IPS-15b (cell line): ENCODE data around the gene OGG1.
A peak's percentile ranks its signal among the peaks of the same experiment; 100 is the strongest.

Experiments
- H3K27me3 ChIP-seq: one replicate; pipeline ENCODE4 v1.6.1; 2013; ENCODE audit warnings: low read length; ENCODE audit not compliant: control insufficient read depth, insufficient read depth
- H3K36me3 ChIP-seq: one replicate; pipeline ENCODE4 v1.6.1; 2013; ENCODE audit warnings: low read length; ENCODE audit not compliant: control insufficient read depth, insufficient read depth
- H3K4me1 ChIP-seq: one replicate; pipeline ENCODE4 v1.6.1; 2013; ENCODE audit warnings: mild to moderate bottlenecking, low read length; ENCODE audit not compliant: control insufficient read depth, insufficient read depth
- H3K4me3 ChIP-seq: one replicate; pipeline ENCODE4 v1.5.1; 2013; ENCODE audit warnings: low read depth, low read length
- H3K9ac ChIP-seq: one replicate; pipeline ENCODE4 v1.6.1; 2013; ENCODE audit warnings: low read depth, mild to moderate bottlenecking, low read length
- H3K9me3 ChIP-seq: one replicate; pipeline ENCODE4 v1.6.1; 2013; ENCODE audit warnings: mild to moderate bottlenecking, low read length; ENCODE audit not compliant: control insufficient read depth, insufficient read depth

Gene OGG1

DNA sequence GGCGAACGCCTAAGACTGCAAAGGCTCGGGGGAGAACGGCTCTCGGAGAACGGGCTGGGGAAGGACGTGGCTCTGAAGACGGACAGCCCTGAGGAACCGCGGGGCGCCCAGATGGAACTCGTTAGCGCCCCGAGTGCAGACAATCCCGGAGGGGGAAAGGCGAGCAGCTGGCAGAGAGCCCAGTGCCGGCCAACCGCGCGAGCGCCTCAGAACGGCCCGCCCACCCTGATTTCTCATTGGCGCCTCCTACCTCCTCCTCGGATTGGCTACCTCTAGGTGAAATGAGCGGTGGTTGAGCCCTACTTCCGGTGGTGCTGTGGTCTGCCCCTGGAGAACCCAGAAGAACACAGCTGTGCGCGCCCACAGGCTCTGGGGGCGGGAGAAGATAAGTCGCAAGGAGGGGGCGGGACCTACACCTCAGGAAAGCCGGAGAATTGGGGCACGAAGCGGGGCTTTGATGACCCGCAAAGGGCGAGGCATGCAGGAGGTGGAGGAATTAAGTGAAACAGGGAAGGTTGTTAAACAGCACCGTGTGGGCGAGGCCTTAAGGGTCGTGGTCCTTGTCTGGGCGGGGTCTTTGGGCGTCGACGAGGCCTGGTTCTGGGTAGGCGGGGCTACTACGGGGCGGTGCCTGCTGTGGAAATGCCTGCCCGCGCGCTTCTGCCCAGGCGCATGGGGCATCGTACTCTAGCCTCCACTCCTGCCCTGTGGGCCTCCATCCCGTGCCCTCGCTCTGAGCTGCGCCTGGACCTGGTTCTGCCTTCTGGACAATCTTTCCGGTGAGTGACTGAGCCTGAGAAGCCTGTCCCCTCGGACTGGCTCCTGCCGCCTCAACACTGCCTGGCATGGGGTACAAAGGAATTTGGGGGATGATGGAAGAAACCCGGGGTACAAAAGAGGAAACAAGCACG, at the start of gene OGG1:
Gene OGG1 (plus strand): TSS at position 308 of the 911 bp plus-strand sequence. CDS start 335 bp downstream, at position 643.
- peak within 1 kb of the TSS; percentile 92 for H3K9ac ChIP-seq
- no peaks in the 10 kb centered on the region for H3K27me3 ChIP-seq
- H3K4me3 ChIP-seq: peak within 1 kb of the TSS; percentile 76
- H3K4me1 ChIP-seq: no peaks in the 10 kb centered on the region
- H3K9me3 ChIP-seq: no peaks in the 10 kb centered on the region
- H3K36me3 ChIP-seq: peaks cover 41% of the 10 kb centered on the region

DNA sequence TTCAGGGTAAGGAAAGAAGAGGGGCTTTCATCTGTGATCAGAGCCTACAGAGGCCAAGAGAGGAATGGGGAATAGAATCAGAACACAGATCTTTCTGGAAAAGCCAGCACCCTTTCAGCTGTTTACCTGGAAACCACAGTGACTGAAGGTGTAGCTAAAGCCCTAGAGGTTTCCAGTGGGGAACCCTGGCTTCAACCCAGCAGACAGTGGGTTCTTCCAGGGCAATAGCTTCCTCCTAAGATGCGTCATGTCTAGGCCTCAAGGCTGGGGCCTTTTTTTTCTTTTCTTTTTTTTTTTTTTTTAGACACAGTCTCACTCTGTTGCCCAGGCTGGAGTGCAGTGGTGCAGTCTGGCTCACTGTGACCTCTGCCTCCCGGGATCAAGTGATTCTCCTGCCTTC, 49.2 kb upstream of the OGG1 start:
- Histone ChIP-seq H3K4me1 (no peaks in the 10 kb centered on the region), H3K27me3 (peaks cover 8% of the 10 kb centered on the region)

DNA sequence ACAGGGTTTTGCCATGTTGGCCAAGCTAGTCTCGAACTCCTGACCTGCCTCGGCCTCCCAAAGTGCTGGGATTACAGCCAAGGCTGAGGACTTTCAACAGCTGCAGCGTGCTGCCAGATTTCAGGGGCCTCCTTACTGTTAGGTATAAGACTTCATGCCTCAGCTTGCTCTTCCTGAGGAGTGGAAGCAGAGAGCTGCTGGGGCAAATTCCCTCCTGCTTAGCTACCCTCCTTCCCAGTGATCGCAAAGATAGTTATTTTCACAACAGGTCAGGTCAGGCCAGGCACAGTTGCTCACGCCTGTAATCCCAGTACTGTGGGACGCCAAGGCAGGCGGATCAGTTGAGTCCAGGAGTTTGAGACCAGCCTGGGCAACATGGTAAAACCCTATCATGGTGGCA, 48.7 kb upstream of the OGG1 start:
- Histone ChIP-seq H3K9me3 (no peaks in the 10 kb centered on the region), H3K4me1 (no peaks in the 10 kb centered on the region), H3K9ac (no peak overlapping the region), H3K36me3 (peaks cover 7% of the 10 kb centered on the region), H3K4me3 (no peak overlapping the region), H3K27me3 (peaks cover 8% of the 10 kb centered on the region)

More for the DNA sequence above, 49.2 kb upstream of the OGG1 start:
- H3K9ac ChIP-seq: no peak overlapping the region
- no peak overlapping the region for H3K4me3 ChIP-seq
- no peaks in the 10 kb centered on the region for H3K9me3 ChIP-seq
- peaks cover 7% of the 10 kb centered on the region for H3K36me3 ChIP-seq

DNA sequence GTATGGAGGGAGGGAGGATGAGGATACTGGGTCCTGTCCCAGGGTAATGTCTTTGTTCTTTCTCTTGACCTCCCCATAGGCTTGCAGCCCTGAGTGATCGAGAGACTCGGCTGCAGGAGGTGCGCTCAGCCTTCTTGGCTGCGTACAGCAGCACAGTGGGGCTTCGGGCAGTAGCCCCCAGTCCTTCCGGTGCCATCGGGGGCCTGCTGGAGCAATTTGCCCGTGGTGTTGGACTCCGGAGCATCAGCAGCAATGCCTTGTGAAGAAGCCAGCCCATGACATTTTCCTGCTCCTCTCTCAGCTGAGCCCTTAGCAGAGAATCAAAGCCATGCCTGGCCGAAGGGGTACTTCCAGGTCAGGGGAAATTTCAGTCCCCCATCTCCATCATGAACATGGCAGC, 48.0 kb upstream of the OGG1 start:
- Histone ChIP-seq H3K27me3 (peaks cover 10% of the 10 kb centered on the region), H3K4me3 (no peak overlapping the region), H3K4me1 (no peaks in the 10 kb centered on the region), H3K9ac (no peak overlapping the region), H3K9me3 (no peaks in the 10 kb centered on the region), H3K36me3 (peaks cover 7% of the 10 kb centered on the region)

DNA sequence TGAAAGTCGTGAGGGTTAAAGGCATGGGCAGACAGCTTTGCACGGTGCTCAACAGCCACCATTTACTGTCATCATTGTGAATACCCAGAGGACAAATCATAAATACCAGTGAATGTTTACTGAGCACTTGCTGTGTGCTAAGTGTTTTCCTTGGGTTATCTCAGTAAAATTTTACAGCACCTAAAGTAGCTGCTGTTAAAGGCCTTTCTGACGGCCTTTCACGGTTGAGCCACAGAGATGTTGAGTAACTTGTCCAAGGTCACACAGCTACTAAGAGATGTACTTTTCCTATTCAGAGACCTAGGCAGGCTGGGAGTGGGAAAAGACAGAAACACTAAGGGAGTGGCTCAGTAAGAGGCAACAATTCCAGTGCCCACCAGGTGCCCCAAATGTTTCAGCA, 46.5 kb upstream of the OGG1 start:
- Histone ChIP-seq H3K9ac (no peak overlapping the region), H3K27me3 (peaks cover 10% of the 10 kb centered on the region), H3K4me1 (no peaks in the 10 kb centered on the region), H3K9me3 (no peaks in the 10 kb centered on the region), H3K4me3 (peak overlapping the region; percentile 18), H3K36me3 (peaks cover 7% of the 10 kb centered on the region)

DNA sequence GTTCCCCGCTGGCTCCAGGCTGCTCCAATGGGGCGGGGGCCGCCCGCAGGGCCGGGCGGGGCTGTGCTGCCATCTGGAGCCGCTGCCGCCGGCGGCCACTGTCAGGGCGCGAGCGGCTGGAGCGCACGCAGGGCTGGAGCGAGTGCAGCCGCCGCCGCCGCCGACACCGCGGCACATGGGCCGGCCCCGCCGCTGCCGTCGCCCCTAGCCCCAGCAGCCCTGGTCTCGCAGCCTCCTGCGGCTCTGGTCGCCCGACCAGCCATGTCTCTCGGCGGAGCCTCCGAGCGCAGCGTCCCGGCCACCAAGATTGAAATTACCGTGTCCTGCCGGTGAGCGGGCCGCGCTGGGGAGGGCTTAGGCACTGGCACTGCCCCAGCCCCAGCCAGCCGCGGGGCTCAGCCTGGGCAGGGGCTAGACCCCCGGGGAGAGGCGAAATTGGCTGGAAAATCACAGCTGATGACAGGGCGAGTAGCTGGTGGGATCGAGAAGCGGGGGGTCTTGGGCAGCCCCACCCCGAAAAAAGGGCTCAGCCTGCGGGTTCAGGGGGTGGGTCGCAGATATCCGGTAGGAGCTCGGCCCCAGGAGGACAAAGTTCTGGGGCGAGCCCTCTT, 45.9 kb upstream of the OGG1 start, which contains the start of gene CPNE9:
Gene CPNE9 (plus strand): TSS at position 98 of the 611 bp plus-strand sequence. CDS start 164 bp downstream, at position 262.
- H3K36me3 ChIP-seq: peaks cover 4% of the 10 kb centered on the region
- H3K27me3 ChIP-seq: peaks cover 10% of the 10 kb centered on the region
- H3K4me1 ChIP-seq: no peaks in the 10 kb centered on the region
- no peaks in the 10 kb centered on the region for H3K9me3 ChIP-seq
- H3K4me3 ChIP-seq: peak within 1 kb of the TSS; percentile 74
- no peak within 1 kb of the TSS for H3K9ac ChIP-seq

DNA sequence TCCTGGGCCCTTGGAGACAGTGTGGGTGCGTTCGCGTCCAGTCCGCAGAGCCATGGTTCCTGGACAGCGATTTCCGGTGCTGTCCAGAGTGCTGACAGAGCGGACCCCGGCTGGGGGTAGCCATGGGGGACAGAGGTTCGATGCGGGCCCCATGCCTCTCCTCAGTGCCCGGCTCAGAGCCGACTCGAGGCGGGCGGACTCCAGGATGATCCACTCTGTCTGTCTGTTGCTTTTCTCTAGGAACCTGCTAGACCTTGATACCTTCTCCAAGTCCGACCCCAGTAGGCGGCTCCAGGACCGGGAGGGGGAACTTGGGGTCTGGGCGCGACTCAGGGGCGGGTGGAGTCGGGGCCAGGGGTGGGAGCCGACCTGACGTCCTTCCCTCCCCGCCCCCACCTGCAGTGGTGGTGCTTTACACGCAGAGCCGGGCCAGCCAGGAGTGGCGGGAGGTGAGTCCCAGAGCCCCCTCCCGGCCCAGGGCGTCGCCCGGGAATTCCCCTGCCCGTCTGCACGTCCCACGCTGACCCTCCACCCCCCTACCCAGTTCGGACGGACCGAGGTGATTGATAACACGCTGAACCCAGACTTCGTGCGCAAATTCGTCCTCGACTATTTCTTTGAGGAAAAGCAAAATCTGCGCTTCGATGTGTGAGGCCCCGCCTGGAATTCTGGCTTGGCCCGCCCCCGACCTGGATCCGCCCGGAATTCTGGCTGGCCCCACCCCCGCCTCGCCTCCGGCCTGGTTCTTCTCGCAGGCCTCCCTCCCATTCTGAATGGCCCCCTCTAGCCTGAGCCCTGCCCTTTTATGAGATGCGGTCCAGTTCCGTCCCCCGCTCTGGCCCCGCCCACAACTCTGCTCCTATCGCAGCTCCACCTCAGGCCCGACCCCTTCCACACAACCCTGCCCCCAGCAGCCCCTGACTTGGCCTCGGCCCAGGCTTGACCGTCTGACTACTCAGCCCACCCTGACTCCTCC, 45.1 kb upstream of the OGG1 start:
- H3K4me1 ChIP-seq: no peaks in the 10 kb centered on the region
- H3K9ac ChIP-seq: no peak overlapping the region
- H3K36me3 ChIP-seq: peaks cover 4% of the 10 kb centered on the region
- H3K4me3 ChIP-seq: peak overlapping the region; percentile 74
- H3K27me3 ChIP-seq: peaks cover 10% of the 10 kb centered on the region
- H3K9me3 ChIP-seq: no peaks in the 10 kb centered on the region

DNA sequence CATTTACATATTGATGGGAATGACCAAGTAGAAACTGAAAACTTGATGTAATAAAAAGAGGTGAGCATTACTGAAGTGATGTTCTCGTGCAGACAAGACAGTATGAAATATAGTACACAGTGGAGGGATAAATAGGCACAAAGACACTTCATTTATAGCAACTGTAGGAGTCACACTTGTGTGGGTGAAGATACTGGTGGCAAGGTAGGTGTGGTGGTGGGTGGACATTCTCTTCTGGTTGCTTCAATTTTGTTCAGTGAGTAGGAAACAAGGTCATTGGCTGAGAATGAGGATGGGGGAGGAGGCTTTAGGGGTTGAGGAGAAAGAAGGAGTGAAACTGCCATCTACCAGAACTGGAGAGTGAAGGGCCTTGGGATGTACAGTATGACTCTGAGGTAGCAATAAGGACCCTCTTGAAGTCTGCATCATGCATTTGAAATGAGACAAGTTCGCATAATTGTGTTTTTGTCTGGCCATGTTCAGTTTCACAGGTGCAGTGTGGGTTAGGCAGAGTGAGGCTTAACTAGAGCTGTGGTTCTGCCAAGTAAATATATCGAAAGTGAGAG, 39.5 kb upstream of the OGG1 start:
- Histone ChIP-seq H3K27me3 (peaks cover 2% of the 10 kb centered on the region), H3K4me1 (no peaks in the 10 kb centered on the region), H3K9me3 (no peaks in the 10 kb centered on the region), H3K9ac (no peak overlapping the region), H3K36me3 (no peaks in the 10 kb centered on the region), H3K4me3 (no peak overlapping the region)

DNA sequence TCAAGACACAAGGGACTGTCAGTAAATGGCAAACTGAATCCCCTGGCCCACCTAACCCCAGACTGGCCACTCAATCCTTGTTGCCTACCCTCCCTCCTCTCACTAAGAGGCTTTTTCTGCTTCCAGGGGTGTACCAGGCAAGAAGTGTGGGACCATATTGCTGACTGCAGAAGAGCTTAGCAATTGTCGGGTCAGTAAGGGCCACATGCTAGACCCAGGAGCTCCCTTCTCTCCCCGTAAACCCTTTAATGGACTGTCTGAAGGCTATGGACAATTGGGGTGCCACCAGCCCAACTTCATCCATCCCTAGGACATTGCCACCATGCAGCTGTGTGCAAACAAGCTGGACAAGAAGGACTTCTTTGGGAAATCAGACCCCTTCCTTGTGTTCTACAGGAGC, 37.3 kb upstream of the OGG1 start:
- Histone ChIP-seq H3K4me3 (no peak overlapping the region), H3K4me1 (no peaks in the 10 kb centered on the region), H3K9ac (no peak overlapping the region), H3K36me3 (no peaks in the 10 kb centered on the region), H3K27me3 (no peaks in the 10 kb centered on the region), H3K9me3 (no peaks in the 10 kb centered on the region)

DNA sequence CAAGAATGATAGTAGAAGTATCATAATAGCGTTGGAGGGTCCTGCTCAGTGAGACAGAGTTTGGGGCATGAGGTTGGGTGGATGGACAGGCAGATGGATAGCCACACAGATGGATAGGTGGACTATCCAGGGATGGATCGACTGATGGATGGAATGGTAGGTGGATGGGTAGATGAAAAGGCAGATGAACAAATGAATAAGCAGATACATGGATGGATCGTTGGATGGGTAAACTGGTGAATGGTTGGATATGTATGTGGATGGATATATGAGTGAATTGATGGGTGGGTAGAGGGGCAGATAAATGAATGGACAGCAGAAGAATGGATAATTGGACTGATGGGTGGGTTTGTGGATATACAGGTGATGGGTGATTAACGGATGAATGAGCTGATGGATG, 36.6 kb upstream of the OGG1 start:
- H3K4me1 ChIP-seq: no peaks in the 10 kb centered on the region
- no peaks in the 10 kb centered on the region for H3K36me3 ChIP-seq
- H3K9me3 ChIP-seq: no peaks in the 10 kb centered on the region
- no peak overlapping the region for H3K9ac ChIP-seq
- no peaks in the 10 kb centered on the region for H3K27me3 ChIP-seq
- no peak overlapping the region for H3K4me3 ChIP-seq

DNA sequence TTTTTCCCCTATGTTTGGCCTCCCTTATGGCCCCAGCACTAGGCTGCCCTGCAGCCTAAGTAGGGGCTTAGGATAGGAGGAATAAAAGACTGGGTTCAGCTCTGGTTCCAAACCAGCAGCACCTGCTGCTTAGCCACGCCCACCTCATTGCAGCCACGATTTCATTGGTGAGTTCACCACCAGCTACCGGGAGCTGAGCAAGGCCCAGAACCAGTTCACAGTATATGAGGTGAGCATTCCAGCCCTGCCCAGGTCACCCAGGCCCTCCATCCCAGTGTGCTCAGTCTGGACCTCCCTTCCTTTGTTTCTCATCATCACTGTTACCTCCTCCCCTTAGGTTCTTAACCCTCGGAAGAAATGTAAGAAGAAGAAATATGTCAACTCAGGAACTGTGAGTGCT, 34.6 kb upstream of the OGG1 start:
- Histone ChIP-seq H3K9me3 (no peaks in the 10 kb centered on the region), H3K36me3 (no peaks in the 10 kb centered on the region), H3K4me1 (no peaks in the 10 kb centered on the region), H3K9ac (no peak overlapping the region), H3K4me3 (no peak overlapping the region), H3K27me3 (no peaks in the 10 kb centered on the region)
